DOHH2 (cell line): Measurements from ENCODE around the gene NINJ1.

Experiments
- CTCF ChIP-seq: fragments of 200-600 bp; sonication (generic); IDR thresholded peaks from one replicate; pipeline ENCODE4 v1.5.1; 2014; ENCODE audit warnings: antibody characterized with exemption, mild to moderate bottlenecking, low read depth, low read length; ENCODE audit not compliant: poor library complexity, severe bottlenecking
- EZH2phosphoT487 ChIP-seq: fragments of 200-600 bp; sonication (generic); IDR thresholded peaks from 2 replicates; pipeline ENCODE4 v1.6.1; 2017; ENCODE audit warnings: borderline replicate concordance, mild to moderate bottlenecking, antibody characterized with exemption, low read length, moderate library complexity, mixed read lengths

- TF ChIP-seq CTCF (no peak), EZH2phosphoT487 (no peak)
Observed at GRCh38 chr9:93107151-93107824, 26.8 kb downstream of the NINJ1 start.
